GM12864 (cell line): ENCODE data around the gene ATIC.
A peak's percentile ranks its signal among the peaks of the same experiment; 100 is the strongest.
"Not testable (repeated sequence)": the region's sequence is repeated elsewhere in the genome, so short reads cannot be mapped to it uniquely, and the experiment has no call there.

ENCODE experiments used
- DNase-seq: peaks from one replicate; pipeline ENCODE4 v3.0.0-alpha.2; 2011; ENCODE audit warnings: low read depth
- H3K4me3 ChIP-seq: 2 replicates; pipeline ENCODE4 v1.5.1; 2011; ENCODE audit warnings: mild to moderate bottlenecking, low read depth, low read length, control low read depth
- CTCF ChIP-seq: IDR thresholded peaks from 2 replicates; pipeline ENCODE4 v1.5.1; 2011; ENCODE audit warnings: low read depth, mild to moderate bottlenecking, moderate library complexity, low read length, control low read depth, inconsistent platforms; ENCODE audit errors: missing control alignments

ATIC gene

GRCh38 chr2:215286309-215286708 is 25.6 kb upstream of the ATIC start:
- DNase-seq = no peak
- no peak for TF ChIP-seq CTCF
- H3K4me3 ChIP-seq = no peak overlapping the region

GRCh38 chr2:215288112-215288815 is 23.6 kb upstream of the ATIC start:
- no peak overlapping the region for H3K4me3 ChIP-seq
- no peak for DNase-seq
- TF ChIP-seq CTCF = no peak

- no peak for DNase-seq
Measured at GRCh38 chr2:215290980-215291599, 20.8 kb upstream of the ATIC start.

GRCh38 chr2:215293879-215294278 is 18.0 kb upstream of the ATIC start:
- no peak for DNase-seq
- no peak for TF ChIP-seq CTCF
- no peak overlapping the region for H3K4me3 ChIP-seq

More at GRCh38 chr2:215290980-215291599, 20.8 kb upstream of the ATIC start:
- no peak overlapping the region for H3K4me3 ChIP-seq
- no peak for TF ChIP-seq CTCF

GRCh38 chr2:215299337-215299859 is 12.5 kb upstream of the ATIC start:
- H3K4me3 ChIP-seq = no peak overlapping the region
- DNase-seq = no peak
- TF ChIP-seq CTCF = no peak

GRCh38 chr2:215301994-215302393 is 9.9 kb upstream of the ATIC start:
- no peak for DNase-seq
- TF ChIP-seq CTCF = no peak
- no peak overlapping the region for H3K4me3 ChIP-seq

GRCh38 chr2:215311259-215311624 is 617 bp upstream of the ATIC start:
- DNase-seq = not testable (repeated sequence)
- H3K4me3 ChIP-seq = peak overlapping the region; percentile 96
